GM18861 (cell line): ENCODE results near the gene CARNS1.

Experiments
- ATAC-seq: cut with Tn5 transposase; IDR thresholded peaks from one replicate; pipeline ENCODE4 v1.9.1; 2021; ENCODE audit not compliant: unreplicated experiment

Gene CARNS1

DNA sequence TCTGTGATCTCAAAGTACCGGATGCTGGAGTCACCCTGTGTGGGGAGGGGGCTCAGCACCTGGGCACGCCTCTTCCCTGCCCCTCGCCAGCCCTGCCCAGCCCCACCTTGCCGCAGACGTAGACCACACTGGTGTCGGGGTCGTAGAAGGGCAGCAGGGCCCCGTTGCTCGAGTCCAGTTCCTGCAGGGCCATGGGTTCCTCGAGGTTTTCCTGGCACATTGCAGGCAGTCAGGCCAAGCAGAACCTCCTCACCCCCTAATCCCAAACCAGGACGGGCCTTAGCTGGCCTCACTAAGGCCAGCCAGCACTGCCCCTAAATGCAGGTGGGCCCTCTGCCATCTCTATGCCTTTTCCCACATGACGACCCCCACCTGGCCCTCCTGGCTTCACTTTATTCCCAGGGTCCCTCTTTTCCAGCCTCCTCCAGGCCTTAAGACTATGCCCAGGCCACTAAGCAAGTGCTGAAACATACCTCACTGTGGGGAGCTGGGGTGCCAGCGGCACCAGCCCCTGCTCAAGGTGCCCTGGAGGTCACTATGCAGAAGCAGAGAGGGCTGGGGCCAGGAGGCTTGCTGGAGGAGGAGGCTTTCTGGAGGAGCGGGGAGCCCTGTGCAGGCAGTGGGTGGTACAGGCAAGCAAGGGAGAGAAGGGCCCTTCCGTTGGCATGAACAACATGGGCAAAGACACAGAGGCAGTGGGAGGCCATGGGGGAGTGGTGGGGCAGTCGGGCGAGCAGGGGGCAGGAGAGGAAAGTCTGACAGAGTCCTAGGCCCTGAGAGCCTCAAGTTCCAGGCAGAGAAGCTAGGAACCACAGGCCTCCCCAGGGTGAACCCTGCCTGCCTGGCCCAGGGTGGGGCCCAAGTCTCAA lies 25.0 kb downstream of the CARNS1 start:
- ATAC-seq = no peak

DNA sequence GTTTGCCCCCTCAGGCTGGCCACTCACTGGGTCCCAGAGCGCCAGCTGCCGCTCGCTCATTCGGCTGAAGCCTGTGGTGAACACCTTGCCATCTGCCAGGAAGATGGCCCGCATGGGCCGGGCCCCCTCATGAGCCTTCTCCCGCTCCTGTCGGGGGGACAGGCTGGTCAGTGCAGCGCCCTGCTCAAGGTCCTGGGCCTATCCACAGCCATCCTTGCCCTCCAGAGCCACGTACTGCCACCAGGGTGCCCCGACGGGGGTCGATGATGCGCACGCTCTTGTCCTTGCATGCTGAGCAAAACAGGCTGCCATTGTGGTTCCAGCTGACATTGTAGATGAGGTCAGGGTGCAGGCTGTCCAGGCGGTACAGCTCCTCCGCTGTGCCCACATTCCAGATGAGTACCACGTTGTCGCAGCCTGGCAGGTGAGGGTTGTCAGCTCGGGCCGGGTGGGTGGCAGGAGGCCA lies 25.7 kb downstream of the CARNS1 start:
- no peak for ATAC-seq

GRCh38 chr11:67441731-67442351 lies 26.4 kb downstream of the CARNS1 start:
- no peak for ATAC-seq

GRCh38 chr11:67442504-67443404 lies 27.3 kb downstream of the CARNS1 start:
- ATAC-seq = no peak

DNA sequence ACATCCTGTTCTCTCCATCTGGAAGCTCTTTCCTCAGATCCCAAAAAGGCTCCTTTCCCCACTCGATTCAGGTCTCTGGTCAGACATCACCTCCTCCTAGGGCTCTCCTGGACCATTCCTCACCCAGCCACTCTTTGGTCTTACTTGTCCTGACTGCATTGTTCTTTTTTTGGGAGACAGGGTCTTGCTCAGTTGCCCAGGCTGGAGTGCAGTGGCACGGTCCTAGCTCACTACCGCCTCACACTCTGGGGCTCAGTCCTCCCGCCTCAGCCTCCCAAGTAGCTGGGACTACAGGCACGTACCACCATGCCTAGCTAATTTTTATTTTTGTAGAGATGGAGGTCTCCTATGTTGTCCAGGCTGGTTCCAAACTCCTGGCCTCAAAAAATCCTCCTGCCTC lies 30.0 kb downstream of the CARNS1 start:
- ATAC-seq = no peak

DNA sequence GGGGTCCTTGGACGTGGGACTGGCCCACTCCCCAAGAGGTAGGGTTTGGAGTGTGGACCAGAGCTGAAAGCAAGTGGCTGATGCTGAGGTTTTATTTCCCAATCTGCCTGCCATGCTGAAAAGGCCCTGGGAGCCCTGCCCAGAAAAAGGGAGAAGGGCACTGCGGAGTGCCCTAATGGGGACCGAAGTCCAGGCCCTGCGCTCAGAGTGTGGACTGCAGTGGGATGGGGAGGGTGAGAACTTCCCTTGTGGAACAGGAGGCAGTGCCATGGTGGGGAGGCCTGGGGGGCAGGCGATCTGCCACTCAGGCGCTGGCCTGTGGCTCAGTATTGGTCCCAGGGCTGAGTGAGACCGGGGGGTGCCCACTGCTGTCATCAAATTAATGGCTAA lies 32.7 kb downstream of the CARNS1 start:
- ATAC-seq = no peak

DNA sequence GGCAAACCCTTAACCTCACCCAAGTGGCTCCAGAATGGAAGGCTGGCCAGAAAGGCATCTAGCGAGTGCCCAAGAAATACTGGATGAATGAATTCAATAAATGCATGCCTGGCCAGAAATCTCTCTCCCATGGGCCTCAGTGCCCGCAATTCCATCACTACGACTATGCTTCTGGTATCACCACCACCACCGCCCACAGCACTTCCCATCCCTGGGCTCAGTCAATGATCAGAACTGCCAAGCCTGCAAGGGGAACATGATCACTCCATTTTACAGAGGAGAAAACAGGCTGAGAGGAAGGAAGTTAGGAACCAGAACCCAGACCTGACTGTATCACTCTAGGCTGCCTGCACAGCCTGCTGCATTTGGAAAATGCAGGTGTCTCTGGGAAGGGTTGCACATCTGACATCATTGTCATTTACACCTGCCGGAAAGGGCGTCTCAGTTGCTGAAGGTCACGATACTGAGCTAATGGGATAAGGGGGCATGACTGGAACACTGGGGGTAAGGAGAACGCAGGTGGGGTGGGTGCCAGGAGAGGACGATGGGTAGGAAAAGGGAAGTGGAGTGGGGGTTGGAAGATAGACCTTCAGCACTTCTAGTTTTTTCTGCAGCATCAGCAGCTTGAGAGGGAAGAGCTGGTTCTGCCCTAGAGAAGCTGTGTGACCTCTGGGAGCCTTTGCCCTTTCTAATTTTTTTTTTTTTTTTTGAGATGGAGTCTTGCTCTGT lies 33.8 kb downstream of the CARNS1 start:
- ATAC-seq = no peak

- ATAC-seq = no peak
Observed at GRCh38 chr11:67450796-67451657, 35.5 kb downstream of the CARNS1 start.

DNA sequence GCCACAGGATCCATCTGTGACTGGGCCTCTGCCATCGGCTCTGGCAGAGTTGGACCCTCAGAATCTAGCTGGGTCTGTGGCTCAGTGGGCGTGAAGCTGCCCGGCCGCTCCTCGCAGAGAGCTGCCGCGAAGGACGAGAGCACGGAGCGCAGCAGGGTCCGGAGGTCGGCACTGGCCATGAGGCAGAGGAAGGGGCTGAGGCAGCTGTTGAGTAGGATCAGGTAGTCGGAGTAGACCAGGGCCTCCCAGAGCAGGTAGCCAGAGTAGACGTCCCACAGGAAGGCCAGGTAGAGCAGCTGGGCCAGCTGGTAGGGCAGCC lies 36.1 kb downstream of the CARNS1 start:
- no peak for ATAC-seq

DNA sequence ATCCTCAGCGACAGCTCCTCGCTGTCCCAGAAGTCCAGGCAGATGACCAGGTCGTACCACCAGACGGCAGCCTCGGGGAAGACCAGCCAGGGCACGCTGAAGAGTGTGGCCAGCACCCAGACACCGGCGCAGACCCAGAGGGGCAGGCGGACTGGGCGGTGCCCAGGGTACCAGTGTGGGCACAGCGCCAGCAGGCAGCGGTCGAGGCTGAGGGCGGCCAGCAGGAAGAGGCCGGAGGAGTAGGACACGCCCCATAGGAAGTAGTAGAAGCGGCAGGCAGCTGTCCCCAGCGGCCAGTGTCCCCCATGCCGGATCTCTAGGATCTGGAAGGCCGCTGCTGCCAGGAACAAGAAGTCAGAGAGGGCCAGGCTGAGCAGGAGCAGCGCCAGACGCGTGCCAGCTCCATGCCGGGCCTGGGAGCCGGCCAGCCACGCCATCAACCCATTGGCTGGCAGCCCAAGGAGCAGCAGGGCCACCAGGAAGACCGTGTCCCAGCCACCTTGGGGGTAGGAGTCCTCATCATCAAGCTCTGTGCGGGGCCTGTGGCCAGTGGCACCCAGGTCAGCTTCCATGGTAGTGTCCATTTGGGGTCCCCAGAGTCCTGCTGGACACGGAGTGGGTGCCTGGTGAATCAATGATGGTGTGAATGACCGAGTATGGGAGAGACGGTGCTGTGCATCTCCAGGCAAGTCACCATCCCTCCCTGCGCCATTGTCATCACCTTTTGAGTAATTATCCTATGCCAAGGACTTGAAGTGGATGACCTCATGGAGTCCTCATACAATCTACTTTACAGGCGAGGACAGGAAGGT lies 36.9 kb downstream of the CARNS1 start, which contains the start of gene GPR152:
GPR152 (minus strand) TSS at position 589 of the 812 bp plus-strand sequence; CDS start at position 584, 5 bp downstream.
- ATAC-seq = no peak

DNA sequence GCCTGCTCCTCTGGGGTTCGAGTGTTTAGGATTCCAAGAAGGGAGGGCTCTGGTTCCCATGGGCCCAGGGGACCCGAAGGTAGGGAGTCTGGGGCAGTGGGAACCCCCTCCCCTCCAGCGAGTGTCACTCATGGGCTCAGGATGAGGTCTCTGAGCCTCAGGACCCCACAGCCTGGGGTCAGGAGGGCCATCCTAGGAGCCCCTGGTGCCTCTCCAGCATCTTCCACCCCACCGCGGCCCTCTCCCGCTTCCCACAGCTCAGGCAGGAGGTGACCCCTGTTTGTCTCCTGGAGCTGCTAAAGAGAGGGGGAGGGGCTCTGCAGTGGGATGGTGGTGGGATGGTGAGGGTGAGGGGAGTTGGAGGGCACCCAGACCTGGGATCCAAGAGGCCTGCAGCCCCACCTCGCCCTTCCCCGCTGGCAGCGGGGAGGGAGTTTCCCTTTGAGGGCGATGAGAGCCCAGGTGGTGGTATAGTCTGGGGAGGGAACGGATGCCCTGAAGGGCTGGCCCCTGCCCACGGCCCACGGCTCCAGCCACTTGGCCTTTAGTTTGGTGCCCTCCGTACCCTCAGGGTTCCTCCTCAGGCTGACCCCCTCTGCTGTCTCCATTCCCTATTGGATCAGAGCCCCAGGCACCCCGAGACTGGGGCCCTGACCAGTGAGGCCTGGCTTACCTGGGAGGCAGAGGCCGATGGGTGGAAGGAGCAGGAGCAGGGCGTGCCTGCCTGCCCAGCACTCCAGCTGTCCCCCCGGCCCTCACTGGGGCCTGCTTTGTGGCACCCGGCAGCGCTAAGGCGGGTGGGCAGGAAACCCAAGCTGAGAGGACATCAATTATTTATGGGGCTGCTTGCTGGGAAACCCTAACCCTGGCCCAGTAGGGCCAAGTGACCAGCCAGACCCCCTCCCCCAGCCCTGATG lies 38.6 kb downstream of the CARNS1 start:
- ATAC-seq = no peak

DNA sequence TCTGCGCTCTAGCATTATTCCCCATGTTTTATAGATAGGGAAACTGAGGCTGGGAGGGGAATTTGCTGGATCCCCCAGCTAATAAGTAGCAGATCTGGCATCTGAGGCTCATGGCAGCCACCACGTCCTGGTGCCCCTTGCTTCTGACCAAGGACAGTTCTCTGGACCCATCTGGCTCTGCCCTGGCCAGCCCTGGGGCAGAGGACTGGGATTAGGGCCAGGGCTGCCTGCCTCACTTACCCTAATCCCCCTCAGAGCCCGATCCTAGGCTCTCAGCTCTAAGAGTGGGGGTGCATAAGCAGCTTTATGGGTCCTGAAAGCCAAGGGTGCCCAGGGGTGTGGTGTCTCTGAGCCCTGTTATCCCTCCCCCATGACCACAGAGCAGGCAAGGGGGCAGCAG lies 39.6 kb downstream of the CARNS1 start, which contains the start of gene CABP4:
CABP4 (plus strand) TSS at position 301 of the 400 bp plus-strand sequence; CDS start at position 371, 70 bp downstream.
- no peak for ATAC-seq

DNA sequence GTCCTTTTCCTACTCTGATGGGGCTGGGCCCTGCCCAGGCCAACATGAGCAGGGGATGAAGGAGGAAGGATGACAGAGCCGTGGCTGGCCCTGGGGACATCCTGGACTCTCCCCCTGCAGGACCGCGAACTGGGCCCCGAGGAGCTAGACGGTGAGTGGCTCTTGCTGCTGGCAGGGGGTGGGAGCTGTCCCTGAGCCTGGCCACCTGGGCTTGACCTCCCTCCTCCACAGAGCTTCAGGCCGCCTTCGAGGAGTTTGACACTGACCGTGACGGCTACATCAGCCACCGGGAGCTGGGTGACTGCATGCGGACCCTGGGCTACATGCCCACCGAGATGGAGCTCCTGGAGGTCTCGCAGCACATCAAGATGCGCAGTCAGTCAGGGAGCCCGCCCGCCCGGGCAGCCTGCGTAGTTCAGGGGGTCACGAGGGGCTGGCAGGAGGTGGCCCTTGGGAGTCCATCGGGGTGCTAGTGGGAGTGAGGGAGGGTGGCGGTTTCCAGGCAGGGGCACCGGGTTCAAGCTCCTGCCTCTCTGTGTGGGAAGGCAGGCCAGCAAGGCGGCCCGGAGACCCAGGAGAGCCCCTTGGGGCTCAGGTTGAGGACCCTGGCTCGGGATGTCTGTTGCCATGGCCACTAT lies 40.7 kb downstream of the CARNS1 start:
- no peak for ATAC-seq

DNA sequence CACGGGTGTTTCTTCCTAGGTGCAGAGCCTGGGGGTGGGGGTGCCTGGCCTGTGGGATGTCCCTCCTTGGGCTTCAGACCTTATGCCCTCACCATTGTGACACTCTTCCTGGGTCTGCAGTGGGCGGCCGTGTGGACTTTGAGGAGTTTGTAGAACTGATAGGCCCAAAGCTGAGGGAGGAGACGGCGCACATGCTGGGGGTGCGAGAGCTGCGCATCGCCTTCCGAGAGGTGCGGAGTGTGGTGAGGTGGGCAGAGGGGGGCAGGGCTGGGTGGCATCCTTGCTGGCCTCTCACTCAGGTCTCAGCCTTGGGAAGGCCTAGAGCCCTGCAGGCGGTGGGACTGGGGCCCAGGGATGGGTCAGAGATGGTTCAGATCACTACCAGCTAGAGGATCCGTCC lies 42.0 kb downstream of the CARNS1 start:
- no peak for ATAC-seq

DNA sequence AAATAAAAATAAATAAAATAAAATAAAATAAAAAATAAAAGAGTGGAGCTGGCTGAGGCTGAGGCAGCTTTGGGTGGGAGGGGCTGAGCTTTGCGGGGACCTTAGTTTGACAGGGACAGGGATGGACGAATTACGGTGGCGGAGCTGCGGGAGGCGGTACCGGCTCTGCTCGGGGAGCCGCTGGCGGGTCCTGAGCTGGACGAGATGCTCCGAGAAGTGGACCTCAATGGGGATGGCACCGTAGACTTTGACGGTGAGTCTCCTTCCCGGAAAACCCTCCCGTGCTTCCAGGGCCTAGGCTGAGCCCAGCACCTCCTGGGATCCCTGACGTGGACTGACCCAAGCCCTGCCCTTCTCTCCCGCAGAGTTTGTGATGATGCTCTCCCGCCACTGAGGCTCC lies 42.8 kb downstream of the CARNS1 start:
- no peak for ATAC-seq

DNA sequence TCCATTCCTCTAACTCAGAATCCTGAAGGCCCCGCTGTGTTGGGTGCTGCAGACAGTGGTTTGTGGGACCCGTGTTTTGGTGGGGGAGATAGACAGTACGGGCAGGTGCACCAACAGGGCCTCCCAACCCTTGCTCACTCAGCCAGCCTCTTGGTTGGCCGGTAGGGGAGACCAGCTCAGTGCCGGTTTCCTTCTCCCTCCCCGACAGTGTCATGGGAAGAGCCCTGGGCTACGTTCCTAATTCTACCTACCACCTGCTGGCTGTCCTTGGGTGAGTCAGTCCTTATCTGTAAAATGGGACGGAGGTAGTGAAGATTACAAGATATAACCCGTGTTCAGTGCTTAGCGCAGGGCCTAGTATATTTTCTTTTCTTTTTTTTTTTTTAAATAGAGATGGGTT lies 47.7 kb downstream of the CARNS1 start:
- ATAC-seq = no peak

DNA sequence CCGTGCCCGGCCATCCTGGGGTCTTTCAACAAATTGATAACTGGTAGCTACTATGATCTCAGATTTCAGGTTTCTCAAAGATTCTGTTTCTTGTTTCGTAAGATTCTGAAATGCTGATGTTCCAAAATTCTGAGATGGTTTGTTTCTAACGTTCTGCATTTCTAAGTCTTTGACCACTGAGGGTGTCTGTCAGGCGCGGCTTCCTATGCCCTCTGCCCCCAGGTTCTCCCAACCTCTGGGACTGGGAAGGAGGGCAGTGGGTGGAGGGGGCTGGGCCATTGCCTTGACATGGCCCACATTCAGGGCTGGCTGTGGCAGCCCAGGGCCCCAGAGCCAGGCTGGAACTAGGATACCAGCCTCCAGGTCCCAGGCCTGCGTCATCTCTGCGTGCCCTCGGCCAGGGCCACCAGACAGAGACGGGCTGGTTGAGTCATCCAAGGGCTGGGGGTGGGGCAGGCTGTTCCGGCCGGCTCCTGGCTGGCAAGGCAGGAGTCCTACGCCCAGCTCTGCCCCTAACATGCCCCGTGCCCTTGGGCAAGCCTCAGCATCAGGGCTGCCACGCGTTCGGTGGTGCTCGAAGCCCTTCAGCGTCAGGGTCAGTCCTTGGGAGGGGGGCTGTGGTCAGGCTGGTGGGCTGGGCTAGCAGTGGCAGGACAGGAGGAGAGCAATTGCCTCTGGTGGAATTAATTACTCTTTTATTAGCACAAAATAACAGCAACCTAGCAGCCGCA lies 48.4 kb downstream of the CARNS1 start:
- no peak for ATAC-seq
